ENCODE data around the gene IQUB.
"Not testable (repeated sequence)": the region's sequence is repeated elsewhere in the genome, so short reads cannot be mapped to it uniquely, and the experiment has no call there.

IQUB gene

DNA sequence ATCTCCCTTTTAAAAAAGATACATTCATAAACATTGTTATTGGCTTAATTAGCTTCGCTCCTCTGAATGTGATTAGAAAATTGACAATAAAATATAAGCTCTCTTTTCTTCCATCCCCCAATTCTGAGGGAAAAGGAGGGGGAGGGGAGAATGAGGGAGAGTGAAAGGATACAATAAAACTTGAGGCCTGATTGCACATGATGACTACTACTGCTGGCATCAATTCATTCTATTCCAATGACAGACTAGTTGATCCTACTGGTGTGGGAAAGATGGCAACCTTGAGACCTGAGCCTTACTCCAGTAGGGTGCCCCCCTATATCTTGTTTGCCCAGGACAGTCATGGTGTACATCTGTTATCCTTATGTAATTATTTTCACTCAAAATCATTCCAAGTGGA, 4.5 kb upstream of the IQUB start:
- H3K27ac ChIP-seq: no peak overlapping the region
- TF ChIP-seq ZFX (IDR thresholded peaks at IDR 0.05; ENCODE audit: borderline replicate concordance): no peak
- TF ChIP-seq CTCF (IDR thresholded peaks at IDR 0.05): no peak

- no peak overlapping the region for H3K27ac ChIP-seq
- no peak for TF ChIP-seq CTCF (IDR thresholded peaks at IDR 0.05)
- TF ChIP-seq ZFX (IDR thresholded peaks at IDR 0.05; ENCODE audit: borderline replicate concordance): no peak
Measured at GRCh38 chr7:123538189-123538714, 3.9 kb upstream of the IQUB start.

DNA sequence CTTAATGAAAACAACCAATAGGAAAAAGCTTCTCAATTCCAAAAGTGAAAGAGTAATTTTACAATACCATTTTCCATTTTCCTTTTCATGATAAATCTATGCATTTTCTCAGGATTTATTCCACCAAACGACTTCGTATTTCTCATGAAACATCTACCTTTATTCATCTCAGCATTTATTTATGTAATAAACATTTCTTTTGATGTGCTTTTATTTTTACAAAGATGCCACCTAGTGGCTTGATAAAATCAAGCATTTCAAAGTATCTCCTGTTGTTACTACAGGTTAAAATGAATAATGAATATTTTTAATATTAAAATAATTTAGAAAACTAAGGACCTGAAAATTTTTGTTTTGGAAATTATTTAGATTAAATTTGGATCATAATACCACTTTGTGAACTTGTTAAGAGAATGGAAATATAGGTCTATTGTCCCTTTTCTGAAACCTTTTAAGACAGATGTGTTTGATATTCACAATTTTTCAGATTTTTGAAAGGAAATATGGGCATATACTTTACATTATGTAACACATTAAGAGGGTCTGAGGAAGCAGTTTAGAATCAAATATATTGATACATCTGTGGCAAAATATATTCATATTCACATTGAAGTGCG, 2.7 kb upstream of the IQUB start:
- H3K27ac ChIP-seq: no peak overlapping the region
- TF ChIP-seq ZFX (IDR thresholded peaks at IDR 0.05; ENCODE audit: borderline replicate concordance) (no peak), CTCF (IDR thresholded peaks at IDR 0.05) (peak; percentile 81)

DNA sequence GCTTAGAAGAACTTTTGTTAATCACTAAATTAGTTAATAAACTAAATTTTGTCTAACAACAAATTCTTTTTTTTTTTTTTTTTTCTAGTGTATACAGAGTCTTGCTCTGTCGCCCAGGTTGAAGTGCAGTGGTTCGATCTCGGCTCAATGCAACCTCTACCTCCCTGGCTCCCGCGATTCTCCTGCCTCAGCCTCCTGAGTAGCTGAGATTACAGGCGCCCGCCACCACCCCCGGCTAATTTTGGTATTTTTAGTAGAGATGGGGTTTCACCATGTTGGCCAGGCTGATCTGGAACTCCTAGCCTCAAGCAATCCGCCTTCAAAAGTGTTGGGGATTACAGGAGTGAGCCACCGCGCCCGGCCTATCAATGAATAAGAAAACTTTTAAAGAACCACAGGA, 1.1 kb upstream of the IQUB start:
- TF ChIP-seq ZFX (IDR thresholded peaks at IDR 0.05; ENCODE audit: borderline replicate concordance) (no peak), CTCF (IDR thresholded peaks at IDR 0.05) (no peak)
- H3K27ac ChIP-seq: peak overlapping the region; percentile 77

DNA sequence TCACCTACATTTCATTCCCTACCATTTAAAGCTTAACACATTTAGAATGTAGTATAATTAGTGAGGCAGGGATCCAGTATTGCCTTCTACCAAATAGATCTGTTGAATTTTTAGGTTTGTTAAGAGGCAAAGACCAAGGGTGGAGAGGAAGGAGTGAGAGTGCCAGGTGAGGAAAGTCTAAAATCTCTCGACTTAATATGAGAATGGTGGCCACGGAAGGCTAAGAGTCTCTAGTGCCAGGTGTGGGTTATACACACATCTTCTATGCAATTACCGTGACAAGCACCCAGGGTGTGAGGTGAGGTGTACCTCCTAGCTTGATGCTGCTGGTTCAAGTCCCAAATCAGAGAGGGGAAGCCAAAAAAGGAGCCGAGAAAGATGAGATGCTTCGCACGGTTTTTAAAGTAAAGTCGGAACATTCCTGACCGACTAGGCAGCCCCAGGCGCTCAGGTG, 439 bp downstream of the IQUB start:
- TF ChIP-seq CTCF (IDR thresholded peaks at IDR 0.05): no peak
- TF ChIP-seq ZFX (IDR thresholded peaks at IDR 0.05; ENCODE audit: borderline replicate concordance): no peak
- H3K27ac ChIP-seq: peak overlapping the region; percentile 77

DNA sequence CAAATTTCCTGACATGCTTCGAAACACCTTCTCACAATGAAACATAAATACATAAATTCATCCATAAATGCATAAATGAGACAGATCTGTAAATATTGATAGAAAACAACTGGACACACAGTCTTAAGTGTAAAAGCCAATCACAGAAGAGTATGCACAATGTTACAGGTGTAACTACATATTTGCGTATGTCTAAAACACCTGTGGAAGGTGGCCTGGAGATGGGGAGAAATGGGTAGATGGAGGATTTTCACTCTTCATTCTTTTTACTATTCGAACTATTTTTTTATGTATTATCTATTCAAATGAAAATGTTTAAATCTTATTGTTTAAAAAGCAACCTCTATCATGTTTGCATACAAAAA, 860 bp downstream of the IQUB start:
- peak overlapping the region; percentile 77 for H3K27ac ChIP-seq
- TF ChIP-seq CTCF (IDR thresholded peaks at IDR 0.05) (no peak), ZFX (IDR thresholded peaks at IDR 0.05; ENCODE audit: borderline replicate concordance) (no peak)

DNA sequence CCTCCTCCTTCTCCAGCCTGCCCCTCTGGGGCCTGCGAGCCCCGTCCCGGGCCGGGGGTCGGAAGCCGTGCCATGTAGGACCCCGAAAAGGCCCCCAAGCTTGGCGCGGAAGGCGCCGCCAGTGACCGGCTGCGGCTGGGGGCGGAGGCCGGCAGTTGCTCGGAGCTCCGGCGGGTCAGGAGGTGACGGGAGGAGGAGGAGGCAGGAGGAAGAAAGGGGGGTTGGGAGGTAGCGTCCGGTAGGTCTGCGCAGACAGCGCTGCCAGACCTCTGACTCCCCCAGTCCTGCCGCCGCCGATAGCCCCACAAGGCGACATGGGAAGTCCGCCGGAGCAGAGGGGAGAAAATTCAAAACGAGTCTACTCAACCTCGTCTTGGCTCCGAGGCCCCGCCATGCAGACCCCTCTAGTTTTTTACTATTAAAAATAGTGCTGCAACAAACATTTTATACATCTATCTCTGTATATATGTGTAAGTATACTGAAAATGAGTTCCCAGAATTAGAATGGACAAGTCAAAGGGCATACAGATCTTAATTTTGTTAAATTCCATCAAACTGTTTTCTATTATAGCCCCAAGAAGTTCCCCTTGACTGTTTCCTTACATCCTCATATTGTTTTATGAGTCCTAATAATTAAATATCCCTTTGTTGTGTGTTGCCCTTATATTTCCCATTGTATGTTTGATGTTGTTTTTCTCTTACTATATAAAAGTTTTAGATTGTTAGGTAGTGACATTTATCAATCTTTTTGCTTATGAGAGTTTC, 1.4 kb downstream of the IQUB start:
- H3K27ac ChIP-seq: peak overlapping the region; percentile 77

- peak overlapping the region; percentile 77; the same call in 1 of the 2 replicates for H3K27ac ChIP-seq
Measured at GRCh38 chr7:123532343-123532742, 2.1 kb downstream of the IQUB start.

DNA sequence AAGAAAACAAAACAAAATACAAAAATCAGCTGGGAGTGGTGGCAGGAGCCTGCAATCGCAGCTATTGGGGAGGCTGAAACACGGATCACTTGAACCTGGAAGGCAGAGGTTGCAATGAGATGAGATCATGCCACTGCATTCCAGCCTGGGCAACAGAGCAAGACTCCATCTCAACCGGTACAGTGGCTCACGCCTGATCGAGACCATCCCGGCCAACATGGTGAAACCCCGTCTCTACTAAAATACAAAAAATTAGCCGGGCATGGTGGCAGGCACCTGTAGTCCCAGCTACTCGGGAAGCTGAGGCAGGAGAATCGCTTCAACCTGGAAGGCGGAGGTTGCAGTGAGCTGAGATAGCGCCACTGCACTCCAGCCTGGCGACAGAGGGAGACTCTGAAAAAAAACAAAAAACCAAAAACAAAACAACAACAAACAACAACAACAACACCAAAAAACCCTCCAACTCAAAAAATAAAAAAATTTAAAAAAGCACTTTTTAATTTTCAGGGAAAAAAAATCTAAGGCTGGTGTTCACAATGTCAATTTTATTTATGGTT, 4.3 kb downstream of the IQUB start:
- not testable (repeated sequence) for H3K27ac ChIP-seq

All from 22Rv1 (cell line).